CD4-positive, alpha-beta T cell treated with Interleukin-15 for 1 hour (primary cell): ENCODE measurements around the gene ZDBF2.
"Not testable (repeated sequence)": the region's sequence is repeated elsewhere in the genome, so short reads cannot be mapped to it uniquely, and the experiment has no call there.

Source experiments
- DNase-seq: peaks from one replicate; pipeline ENCODE4 v3.0.0-alpha.2; 2020

ZDBF2 gene

DNA sequence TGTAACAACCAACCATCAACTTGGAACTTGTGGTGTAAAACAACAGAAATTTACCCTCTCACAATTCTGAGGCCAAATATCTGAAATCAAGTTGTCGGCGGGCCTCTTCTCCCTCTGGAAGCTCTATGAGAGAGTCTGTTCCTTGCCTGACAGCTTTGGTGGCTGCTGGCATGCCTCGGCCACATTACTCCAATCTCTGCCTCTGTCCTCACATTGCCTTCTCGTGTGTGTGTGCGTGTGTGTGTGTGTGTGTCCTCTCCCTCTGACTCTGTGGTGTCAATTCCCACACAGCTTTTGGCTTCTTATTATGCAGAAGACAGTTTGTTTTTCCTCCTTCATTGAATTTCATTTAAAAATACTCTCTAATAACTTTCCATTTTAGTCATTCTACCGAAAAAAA, 50.4 kb downstream of the ZDBF2 start:
- no peak for DNase-seq

DNA sequence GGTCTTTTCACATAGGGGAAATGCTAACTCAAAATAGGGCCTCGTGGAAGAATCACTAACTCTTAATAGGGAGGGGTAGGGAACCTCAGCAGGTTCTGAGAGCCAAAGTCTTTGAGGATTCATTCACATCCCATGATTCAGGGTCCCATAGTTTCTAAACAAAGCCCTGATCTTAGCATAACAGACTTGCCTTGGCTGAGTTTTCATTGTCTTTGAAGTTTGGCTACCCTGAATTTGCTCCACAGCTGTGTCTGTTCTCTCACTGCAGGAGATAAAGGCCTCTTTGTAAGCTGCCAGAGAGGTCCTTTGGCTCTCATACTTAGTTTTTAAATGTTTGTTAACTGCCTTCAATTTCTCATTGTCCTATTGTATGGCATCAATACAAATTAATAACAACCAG, 54.5 kb downstream of the ZDBF2 start:
- DNase-seq: no peak

DNA sequence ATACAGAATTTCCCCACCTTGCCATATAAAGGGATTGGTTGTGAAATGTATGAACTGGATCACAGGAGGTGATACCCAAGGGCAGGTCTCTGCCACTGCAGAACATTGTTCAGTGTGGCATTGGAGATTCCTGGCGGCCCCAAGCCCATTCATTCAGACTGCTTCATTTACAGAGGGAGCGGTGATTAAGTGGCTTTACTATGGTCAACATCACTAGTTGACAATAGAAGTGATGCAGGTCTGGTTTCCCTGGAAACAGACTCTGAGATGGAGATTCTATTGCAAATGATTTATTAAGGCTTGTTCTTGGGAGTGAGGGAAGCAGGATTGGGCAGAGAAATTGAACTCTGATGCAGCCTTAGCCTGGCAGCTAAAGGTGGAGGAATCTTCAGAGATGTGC, 62.4 kb downstream of the ZDBF2 start:
- DNase-seq: no peak

DNA sequence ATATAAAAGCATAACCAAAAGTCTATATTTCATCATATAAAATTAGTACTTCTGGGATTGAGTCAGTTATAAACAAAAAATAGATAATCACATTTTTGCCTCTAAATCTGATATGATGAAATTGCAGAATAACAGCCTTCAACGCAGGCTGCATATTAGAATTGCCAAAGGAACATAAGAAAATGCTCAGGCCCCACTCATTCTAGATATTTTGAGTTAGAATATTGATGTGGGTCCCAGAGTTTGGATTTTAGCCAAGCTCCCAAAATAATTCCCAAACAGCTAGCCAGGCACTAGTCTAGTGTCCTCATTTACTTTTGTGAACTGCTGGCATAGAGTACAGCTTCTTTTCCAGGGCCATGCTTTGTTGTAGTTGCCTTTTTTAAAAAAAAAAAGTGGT, 63.5 kb downstream of the ZDBF2 start:
- no peak for DNase-seq

DNA sequence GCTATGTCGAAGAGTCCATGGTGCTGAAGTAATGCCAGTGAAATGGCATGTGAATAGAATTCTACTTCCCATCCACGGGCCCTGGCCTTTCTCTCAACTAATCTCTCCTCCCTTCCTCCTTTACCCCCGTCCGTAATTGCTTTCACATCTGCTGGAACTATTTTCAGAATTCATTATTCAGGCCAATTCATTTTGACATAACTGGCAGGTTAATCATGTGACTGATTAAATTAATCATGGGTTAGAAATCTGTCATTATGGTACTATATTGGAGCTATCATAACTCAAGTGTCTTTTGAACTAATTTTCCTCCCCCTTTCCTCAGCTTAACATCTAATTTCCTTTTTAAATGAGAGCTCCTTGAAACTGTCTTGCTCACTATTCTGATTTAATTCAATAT, 66.9 kb downstream of the ZDBF2 start:
- no peak for DNase-seq

DNA sequence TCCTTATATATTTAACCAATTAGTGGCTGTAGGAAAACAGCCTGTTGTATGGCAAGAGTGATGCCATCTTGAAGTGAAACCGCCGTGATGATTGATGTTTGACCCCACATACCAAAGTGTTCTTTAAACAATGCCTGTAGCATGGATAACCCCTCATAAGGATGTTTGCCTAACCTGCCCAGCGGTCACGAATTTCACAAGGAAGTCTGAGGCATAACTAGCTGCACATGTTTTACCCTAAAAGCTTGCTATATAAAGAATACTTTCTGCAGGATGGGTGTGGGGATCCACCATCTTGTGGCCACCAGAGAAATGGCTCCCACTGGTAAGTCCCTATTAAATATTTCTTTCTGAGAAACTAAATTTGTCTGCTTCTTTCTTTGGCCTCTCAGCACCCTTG, 68.7 kb downstream of the ZDBF2 start:
- DNase-seq: no peak

DNA sequence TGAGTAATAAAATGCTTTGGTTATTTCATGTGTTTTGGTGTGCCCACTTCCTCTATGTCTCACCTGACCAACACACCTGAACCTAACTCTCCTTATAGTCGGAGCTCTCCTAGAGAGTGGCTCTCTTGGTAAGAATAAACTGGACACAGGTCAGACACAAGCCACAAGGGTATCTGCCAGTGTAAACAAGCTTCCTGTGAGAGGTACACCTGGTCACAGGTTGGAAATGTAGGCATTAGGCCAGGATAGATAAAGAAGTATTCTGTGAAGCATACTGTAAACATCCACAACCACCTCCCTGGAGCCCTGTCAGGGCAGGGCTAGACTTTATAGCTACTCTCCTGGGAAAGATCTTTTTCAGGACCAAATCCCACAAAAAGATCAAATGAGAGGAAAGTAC, 69.4 kb downstream of the ZDBF2 start:
- no peak for DNase-seq

DNA sequence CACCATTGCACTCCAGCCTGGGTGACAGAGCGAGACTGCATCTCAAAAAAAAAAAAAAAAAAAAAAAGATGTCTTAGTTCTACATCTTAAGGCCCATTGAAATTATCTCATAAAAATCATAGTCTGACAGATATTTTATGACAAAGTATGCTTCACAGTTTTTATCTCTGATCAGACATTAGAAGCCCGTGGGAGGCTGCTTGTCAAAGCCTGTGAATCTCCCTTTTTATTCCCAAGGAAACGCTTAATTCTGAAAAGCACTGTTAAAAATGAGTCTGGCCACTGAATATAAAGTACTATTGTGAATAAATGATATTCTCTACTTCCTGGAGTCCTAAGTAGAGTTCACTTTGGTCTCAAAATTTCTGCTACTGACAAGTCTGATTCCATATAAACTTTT, 71.1 kb downstream of the ZDBF2 start:
- no peak for DNase-seq

DNA sequence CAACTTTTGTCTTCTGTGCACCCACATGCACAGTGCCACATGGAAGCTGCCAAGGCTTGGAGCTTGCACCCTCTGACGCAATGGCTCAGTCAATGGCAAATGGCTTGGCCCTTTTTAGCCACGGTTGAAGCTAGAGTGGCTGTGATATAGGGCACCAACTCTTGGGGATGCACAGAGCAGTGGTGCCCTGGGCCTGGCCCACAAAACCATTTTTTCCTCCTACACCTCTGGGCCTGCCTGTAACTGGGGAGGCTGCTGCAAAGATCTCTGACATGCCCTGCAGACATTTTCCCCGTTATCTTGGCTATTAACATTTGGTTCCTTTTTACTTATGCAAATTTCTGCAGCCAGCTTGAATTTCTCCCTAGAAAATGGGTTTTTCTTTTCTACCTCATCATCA, 74.9 kb downstream of the ZDBF2 start:
- DNase-seq: no peak

DNA sequence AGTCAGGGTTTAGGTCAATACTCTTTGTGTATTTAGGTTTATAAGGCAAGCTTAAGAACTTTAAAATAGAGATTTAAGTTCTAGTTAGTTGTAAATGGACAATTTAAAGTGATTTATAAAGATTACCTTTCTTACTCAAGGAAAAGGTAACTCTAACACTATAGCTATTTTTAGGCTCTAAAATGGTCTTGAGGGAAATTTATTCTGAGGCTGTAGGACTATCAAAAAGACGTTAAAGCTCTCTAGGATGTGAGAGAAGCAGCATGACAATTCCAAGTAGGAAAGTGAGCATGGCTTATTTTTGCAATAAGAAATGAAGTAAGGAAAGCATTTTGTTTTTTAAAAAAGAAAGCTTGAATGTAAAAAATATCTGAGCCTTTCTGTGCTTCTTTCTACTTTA, 78.1 kb downstream of the ZDBF2 start:
- DNase-seq: no peak

DNA sequence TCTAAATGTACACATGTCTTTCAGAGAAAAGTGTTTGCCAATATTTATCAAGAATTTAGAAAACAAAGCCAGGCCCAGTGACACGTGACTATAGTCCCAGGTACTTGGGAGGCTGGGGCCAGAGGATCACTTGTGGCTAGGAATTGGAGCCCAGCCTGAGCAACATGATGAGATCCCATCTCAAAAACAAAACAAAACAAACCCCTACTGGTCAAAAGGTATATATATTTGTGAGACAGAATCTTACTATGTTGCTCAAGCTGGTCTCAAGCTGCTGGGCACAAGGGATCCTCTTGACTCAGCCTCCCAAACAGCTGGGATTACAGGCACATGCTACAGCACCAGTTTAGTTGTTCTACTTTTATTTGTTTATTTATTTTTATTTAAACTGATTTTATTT, 79.2 kb downstream of the ZDBF2 start:
- DNase-seq: no peak

DNA sequence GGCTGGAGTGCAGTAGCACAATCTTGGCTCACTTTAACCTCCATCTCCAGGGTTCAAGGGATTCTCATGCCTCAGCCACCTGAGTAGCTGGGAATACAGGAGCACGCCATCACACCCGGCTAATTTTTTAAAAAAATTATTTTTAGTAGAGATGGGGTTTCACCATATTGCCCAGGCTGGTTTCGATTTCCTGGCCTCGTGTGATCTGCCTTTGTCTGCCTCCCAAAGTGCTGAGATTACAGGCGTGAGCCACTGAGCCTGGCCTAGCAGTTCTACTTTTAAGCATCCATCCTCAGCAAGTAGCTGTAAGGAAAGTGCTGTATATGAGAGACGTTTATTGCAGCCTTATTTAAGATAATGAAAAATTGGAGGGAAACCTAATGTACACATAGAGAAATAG, 79.7 kb downstream of the ZDBF2 start:
- no peak for DNase-seq

DNA sequence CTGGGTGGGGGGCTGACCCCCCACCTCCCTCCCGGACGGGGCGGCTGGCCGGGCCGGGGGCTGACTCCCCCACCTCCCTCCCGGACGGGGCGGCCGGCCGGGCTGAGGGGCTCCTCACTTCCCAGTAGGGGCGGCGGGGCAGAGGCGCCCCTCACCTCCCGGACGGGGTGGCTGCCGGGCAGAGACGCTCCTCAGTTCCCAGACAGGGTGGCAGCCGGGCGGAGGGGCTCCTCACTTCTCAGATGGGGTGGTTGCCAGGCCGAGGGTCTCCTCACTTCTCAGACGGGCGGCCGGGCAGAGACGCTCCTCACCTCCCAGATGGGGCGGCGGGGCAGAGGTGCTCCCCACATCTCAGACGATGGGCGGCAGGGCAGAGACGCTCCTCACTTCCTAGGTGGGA, 82.4 kb downstream of the ZDBF2 start:
- not testable (repeated sequence) for DNase-seq

DNA sequence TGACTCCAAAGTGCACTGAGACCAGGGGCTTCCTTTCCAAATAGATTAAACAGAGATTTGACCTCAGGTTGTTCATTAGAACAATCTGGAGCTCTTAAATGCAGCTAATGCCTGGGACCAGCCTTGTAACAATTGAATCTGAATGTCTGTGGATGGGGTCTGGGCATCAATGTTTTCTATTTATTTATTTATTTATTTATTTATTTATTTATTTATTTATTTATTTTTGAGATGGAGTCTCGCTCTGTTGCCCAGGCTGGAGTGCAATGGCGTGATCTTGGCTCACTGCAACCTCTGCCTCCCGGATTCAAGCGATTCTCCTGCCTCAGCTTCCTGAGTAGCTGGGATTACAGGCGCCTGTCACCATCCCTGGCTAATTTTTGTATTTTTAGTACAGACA, 86.4 kb downstream of the ZDBF2 start:
- DNase-seq: not testable (repeated sequence)

DNA sequence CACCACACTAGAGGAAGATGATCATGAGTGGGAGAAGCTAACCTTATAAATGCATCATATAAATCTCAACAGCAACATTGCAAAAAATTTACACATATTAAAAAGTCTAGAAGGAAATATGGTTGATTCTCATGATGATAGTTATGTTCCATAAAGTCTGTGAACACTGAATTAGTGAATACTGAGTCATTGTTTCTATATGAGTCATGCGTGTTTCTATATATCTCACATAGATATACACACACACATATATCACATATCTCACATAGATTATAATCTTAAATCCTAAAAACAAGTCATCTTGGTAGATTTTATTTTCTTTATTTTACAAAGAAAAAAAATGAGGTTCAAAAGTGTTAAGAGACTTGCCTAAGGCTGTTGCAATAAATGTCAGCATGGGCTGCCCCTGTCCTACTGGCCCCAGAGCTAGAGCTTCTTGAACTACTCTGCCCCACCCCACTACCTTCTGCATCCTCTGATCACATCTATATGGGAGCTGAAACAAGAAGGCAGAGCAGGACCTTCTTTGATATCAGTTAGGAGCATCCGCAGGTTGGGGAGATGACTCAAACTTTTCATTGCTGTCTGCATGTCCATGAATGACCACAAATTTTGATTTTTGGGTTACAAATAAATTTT, 87.1 kb downstream of the ZDBF2 start:
- DNase-seq: no peak
